ENCODE measurements around the gene CHRNB4.

DNA sequence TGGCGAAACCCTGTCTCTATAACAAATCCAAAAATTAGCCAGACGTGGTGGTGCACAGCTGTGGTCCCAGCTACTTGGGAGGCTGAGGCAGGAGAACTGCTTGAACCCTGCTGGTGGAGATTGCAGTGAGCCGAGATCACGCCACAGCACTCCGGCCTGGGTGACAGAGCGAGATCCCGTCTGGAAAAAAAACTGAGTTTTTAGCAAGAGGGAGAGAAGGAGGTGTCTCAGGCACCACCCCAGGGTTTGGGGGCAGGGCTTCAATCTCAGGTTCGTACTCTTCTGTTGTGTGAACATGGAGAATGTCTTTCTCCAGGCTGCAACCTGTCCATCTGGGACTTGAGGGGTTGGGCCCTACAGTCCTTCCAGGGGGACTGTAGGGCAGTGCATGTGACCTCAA lies 22.9 kb downstream of the CHRNB4 start:
- TF ChIP-seq GATA2 (IDR thresholded peaks at IDR 0.05; ENCODE audit: low read depth, low read length) (no peak), GATA3 (IDR thresholded peaks at IDR 0.05; ENCODE audit: low read depth, low read length) (no peak)
